NCI-H226 (cell line): ENCODE measurements around the gene AFMID.

ENCODE experiments used
- DNase-seq: peaks from one replicate; pipeline ENCODE4 v3.0.0-alpha.2; 2015

The AFMID gene

DNA sequence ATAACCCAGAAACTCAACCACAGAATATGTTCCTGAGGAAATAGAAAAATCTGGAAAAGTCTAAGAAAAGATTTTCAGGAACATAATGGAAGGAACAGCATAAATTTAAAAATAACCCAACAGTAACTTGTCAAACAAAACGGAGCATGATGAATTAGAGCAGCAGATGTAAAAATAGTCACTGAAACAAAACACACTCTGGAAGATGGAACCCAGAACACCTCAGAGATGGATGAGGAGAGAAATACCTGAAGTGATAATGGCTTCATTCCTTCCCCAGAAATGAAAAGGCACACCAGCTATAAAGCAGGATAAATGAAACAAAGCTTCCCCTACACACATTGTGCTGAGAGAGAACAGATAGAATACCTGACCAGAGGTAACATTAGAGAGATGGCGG, 6.7 kb upstream of the AFMID start:
- DNase-seq = no peak

DNA sequence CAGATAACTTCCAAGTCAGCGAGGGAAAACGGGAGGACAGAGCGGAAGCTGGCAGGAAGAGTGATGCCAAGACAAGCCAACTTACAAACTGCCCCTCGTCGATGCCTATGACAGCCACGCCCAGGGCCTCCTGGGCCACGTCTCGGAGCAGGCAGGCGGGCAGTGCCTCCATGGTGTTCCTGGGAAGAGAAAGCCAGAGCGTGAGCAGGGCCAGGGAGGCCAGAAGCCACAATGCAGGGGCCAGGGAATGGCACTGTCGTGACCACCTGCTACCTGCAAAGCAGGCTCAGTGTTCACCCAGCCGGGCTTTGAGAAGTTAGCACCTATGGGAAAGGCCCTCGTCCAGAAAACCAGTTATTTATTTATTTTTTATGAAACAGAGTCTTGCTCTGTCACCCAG, 4.7 kb upstream of the AFMID start:
- no peak for DNase-seq

DNA sequence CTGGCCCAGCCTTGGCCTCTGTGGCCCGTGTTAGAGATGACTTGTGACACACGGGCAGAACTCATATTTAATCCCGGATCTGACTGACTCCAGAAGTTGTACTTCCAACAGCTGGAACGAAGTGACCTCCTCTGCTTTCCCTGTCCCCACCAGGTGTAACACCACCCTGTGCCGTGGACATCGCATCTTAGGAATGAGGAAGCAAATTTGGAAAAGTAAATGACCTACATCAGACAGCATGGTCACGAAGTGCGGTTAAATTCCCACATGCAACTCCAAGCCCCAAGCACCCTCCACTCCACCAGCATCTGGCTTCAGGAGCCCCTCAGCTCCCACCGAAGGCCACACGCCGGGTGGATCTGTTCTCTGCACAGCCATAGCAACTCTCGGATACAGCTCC, 3.2 kb upstream of the AFMID start:
- DNase-seq = no peak

DNA sequence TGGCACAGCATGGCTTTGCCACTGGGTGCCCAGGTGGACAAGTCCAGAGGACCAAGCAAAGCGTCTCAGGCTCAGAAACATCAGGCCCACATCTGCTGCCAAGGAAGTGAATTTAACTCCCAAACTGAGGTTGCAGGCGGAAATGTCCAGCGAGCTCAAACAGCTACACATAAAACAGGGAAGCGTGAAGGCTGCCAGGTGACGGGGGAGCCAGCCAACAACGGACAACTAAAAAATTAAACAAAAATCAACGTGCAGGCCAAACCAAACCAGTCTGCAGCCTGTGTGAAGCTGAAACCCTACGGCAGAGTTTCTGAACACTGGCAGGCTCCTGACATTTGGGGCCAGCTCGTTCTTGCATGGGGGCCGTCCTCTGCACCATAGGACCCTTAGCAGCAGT, 2.8 kb upstream of the AFMID start:
- no peak for DNase-seq

DNA sequence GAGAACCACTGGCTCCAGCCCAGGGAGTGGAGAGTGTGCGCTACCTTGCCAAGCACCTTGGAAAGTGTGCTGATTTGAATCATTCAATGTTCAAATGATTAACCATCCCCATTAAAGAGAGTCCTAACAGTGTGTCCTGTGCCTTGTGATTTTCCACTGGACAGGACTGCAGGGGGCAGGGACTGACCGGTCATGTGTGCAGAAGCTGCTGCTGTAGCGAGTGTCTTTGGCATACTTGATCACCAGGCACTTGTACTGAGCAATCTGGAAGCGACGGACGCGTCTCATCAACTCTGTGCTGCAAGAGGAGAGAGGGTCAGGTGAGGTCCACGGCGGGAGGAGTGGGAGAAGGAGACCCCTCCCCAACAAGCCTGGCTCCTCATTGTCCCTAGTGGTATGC, 2.3 kb upstream of the AFMID start:
- DNase-seq = no peak

DNA sequence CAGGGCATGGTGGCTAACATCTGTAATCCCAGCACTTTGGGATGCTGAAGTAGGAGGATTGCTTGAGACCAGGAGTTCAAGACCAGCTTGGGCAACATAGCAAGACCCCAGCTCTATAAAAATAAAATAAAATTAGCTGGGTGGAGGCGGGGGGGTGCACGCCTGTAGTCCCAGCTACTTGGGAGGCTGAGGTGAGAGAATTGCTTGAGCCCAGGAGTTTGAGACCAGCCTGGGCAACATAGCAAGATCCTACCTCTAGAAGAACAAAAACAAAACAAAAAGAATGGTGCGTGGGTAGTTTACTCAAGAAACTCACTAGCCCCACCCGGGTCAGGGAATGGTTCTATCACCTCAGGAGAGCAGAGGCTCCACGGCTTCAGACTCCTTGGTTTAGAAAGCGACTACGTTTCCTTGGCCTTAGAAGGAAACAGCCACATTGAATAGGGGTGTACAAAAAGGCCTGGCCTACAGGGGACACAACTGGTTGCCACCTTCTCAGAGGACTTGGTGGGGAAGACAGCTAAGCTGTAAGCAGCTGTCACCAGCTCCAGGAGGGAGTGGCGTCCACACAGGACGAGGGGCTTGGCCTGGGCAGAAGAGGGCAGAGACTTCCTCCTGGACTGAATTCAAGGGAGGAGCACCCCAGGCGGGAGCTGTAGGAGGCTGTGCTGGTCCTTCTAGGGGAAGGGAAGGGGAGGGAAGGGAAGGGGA, 1.0 kb upstream of the AFMID start:
- no peak for DNase-seq

DNA sequence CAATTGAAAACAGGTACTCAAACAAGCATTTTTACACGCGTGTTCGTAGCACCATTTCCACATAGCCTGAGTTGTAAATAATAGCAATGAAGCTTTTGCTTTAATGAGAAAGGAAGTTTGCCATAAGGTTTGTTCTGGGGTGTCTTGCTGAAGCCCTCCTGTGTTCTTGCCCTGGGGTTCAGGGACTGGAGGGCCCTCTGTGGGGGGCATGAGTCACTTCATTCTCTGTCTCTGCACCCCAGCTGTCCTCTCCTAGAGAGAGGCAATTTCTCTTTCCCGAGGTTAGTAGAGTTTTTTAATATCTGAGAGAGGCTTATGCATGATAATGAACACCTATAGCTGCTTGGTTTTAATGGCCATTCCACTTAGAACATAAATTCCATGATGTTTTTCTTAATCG, 9.6 kb downstream of the AFMID start:
- no peak for DNase-seq

DNA sequence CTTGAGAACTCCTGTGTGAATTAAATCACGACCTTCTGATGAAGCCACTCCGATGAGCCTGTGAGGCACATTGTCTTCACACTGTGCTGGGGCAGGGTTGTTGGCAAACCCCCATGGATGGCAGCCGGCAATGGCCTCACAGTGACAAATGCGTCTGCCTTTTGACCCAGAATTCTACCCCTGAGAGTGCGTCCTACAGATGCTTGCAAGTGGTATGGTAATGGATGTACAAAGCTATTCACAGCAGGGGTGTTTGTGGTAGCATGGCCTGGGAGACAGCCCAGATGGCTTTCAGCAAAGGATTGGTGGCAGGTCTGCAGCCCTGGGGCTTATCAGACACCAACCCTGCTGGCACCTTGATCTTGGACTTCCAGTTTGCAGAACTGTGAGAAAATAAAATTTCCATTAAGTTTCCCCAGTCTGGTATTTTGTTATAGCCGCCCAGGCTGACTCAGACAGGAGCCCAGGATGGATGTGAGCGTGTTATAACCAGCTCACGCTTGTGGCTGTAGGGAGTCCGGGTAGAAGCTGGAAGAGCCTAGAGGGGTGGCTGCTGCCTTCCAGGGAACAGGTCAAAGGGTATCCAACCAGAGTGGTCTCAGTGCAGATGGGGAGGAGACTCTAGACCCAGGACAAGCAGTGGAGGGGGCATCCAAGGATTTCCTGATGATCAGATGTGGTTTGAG, 10.1 kb downstream of the AFMID start:
- no peak for DNase-seq

DNA sequence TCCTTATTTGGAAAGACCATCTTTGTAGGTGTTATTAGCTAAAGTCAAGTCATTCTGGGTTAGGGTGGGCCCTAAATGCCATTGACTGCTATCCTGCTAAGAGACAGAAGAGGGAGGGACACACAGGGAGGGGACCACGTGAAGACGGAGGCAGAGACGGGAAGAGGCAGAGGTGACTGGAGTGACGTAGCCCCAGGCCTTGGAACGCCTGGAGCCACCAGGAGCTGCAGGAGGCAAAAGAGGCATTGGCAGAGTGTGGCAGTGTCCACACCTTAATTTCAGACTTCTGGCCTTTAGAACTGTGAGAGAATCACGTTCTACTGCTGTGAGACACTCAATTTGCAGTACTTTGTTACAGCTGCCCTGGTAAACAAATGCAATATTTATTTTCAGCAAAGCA, 13.3 kb downstream of the AFMID start:
- DNase-seq = no peak

DNA sequence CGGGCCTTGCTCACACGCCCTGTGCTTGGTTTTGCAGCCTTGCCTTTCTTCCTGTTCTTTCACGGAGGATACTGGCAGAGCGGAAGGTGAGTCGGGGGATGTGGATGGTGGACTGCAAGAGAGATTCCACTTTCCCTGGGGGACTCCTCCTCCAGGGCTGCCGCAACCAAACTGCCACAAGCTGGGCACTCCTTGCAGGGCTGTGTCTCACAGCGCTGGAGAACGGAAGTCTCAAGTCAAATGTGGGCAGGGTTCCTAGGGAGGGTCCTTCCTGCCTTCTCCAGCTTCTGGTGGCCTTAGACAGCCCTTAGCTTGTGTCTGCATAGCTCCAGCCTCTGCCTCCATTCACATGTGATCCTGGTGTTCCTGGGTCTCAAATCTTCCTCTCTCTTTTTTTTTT, 15.5 kb downstream of the AFMID start:
- DNase-seq = no peak

DNA sequence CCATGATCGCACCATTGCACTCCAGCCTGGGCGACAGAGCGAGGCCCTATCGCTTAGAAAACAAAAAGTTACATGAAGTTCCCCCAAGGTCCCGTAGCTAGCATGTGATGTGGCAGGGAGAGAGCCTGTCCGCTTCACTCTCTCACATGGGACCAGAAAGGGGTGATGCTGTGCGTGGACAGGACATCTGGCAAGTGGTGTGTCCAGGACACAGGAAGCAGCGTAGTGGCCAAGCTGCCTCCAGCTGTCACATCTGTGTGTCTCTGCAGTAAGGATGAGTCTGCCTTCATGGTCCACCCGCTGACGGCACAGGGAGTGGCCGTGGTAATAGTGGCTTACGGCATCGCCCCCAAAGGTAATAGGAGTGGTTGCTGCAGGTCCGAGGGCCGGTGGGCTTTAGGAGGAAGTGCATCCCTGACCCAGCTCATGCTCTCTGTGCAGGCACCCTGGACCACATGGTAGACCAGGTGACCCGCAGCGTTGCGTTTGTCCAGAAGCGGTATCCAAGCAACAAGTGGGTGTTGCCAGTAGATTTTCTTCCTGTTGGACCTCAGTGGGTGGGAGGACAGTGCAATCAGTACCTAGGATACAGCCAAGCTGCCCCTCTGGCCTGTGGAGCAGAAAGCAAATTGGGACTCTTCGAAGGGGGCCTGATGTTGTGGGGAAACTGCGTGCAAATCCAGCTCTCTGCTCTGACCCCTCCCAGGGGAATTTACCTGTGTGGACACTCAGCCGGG, 17.4 kb downstream of the AFMID start:
- DNase-seq = no peak

DNA sequence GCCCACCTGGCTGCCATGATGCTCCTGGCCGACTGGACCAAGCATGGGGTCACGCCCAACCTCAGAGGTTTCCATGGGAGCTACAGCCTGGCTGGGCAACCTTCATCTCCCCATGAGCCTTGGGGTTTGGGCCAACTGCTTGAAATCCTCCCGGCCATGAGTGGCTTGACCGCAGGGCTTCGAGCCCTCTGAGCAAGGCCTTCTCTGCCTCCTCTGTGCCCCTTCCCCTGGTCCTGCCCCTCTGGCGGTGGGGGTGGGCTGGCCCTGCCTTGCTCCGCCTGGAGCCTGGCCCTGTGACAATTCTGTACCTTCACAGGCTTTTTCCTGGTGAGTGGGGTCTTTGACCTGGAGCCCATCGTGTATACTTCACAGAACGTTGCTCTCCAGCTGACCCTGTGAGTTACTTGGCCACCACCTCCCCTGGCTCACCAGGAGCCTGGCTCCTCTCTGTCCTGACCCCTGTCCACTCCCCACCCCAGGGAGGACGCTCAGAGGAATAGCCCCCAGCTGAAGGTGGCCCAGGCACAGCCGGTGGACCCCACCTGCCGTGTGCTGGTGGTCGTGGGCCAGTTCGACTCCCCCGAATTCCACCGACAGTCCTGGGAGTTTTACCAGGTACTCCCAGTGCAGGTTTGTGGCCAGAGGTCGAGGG, 18.1 kb downstream of the AFMID start:
- DNase-seq = no peak

DNA sequence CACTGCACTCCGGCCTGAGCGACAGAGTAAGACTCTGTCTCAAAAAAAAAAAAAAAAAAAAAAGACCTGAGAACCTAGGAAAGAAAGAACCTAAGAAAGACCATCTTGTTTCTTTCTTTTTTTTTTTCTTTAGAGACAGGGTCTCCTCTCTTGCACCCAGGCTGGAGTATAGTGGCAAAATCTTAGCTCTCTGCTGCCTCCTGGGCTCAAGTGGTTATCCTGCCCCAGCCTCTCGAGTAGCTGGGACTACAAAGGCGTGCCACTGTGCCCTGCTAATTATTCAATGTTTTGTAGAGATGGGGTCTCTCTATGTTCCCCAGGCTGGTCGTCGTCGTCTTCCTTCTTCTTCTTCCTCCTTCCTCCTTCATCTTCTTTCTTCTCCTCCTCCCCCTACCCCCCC, 19.1 kb downstream of the AFMID start:
- DNase-seq = no peak

DNA sequence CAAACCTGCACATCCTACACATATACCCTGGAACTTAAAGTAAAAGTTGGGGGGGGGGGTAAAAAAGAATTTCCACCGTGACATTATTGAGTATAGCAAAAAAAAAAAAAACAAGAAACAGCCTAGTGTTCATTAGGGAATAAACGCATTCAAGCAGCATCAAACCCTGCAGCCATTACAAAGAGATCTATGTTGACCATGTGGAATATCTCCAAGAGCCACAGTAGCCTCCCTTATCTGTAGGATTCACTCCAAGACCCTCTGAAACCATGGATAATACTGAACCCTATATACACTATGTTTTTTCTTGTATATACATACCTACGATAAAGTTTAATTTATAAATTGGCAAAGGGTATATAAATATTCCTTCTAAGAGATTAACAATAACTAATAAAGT, 21.3 kb downstream of the AFMID start:
- no peak for DNase-seq

DNA sequence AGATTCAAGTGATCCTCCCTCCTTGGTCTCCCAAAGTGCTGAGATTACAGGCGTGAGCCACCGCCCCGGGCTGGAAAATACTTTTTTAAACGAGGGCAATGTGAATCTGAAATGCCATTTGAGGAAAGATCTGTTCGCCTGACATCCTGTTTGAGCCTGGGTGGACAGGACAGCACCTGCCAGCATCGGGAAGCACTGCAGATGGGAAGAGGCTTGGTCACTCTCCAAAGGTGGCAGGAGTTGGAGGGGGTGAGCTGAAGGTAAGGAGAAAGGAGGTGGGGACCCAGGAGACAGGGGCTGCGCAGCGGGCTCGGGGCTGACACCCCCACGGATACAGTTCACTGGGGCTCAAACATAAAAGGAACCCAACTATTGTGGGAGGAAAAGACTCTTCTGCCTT, 22.9 kb downstream of the AFMID start:
- DNase-seq = no peak

DNA sequence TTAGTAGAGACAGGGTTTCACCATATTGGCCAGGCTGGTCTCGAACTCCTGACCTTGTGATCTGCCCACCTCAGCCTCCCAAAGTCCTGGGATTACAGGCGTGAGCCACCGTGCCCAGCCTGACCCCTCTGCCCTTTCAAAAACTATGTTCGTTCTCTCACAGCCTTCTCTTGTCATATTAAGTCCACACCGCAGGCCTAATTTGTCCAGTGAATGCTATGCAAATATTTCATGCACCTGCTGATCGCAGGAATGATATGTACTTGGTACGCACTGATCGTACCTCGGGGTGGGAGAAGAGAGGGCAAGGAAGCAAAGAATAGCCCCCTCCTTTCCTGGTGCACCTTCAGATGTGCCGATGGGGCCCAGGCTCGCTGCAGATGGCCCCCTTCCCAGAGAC, 23.9 kb downstream of the AFMID start:
- DNase-seq = no peak

DNA sequence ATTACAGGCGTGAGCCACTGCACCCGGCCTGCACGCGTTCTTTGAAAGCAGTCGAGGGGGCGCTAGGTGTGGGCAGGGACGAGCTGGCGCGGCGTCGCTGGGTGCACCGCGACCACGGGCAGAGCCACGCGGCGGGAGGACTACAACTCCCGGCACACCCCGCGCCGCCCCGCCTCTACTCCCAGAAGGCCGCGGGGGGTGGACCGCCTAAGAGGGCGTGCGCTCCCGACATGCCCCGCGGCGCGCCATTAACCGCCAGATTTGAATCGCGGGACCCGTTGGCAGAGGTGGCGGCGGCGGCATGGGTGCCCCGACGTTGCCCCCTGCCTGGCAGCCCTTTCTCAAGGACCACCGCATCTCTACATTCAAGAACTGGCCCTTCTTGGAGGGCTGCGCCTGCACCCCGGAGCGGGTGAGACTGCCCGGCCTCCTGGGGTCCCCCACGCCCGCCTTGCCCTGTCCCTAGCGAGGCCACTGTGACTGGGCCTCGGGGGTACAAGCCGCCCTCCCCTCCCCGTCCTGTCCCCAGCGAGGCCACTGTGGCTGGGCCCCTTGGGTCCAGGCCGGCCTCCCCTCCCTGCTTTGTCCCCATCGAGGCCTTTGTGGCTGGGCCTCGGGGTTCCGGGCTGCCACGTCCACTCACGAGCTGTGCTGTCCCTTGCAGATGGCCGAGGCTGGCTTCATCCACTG, 27.0 kb downstream of the AFMID start, which contains the start of gene BIRC5:
Gene BIRC5 (plus strand): TSS at position 238 of the 690 bp plus-strand sequence. CDS start 64 bp downstream, at position 302.
- peak; percentile 81 for DNase-seq

DNA sequence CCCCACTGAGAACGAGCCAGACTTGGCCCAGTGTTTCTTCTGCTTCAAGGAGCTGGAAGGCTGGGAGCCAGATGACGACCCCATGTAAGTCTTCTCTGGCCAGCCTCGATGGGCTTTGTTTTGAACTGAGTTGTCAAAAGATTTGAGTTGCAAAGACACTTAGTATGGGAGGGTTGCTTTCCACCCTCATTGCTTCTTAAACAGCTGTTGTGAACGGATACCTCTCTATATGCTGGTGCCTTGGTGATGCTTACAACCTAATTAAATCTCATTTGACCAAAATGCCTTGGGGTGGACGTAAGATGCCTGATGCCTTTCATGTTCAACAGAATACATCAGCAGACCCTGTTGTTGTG, 27.5 kb downstream of the AFMID start:
- DNase-seq = no peak

DNA sequence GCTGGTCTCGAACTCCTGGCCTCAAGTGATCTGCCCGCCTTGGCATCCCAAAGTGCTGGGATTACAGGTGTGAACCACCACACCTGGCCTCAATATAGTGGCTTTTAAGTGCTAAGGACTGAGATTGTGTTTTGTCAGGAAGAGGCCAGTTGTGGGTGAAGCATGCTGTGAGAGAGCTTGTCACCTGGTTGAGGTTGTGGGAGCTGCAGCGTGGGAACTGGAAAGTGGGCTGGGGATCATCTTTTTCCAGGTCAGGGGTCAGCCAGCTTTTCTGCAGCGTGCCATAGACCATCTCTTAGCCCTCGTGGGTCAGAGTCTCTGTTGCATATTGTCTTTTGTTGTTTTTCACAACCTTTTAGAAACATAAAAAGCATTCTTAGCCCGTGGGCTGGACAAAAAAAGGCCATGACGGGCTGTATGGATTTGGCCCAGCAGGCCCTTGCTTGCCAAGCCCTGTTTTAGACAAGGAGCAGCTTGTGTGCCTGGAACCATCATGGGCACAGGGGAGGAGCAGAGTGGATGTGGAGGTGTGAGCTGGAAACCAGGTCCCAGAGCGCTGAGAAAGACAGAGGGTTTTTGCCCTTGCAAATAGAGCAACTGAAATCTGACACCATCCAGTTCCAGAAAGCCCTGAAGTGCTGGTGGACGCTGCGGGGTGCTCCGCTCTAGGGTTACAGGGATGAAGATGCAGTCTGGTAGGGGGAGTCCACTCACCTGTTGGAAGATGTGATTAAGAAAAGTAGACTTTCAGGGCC, 32.4 kb downstream of the AFMID start:
- DNase-seq = no peak

DNA sequence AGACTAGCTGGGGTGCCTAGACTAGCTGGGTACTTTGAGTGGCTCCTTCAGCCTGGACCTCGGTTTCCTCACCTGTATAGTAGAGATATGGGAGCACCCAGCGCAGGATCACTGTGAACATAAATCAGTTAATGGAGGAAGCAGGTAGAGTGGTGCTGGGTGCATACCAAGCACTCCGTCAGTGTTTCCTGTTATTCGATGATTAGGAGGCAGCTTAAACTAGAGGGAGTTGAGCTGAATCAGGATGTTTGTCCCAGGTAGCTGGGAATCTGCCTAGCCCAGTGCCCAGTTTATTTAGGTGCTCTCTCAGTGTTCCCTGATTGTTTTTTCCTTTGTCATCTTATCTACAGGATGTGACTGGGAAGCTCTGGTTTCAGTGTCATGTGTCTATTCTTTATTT, 35.9 kb downstream of the AFMID start:
- DNase-seq = no peak

DNA sequence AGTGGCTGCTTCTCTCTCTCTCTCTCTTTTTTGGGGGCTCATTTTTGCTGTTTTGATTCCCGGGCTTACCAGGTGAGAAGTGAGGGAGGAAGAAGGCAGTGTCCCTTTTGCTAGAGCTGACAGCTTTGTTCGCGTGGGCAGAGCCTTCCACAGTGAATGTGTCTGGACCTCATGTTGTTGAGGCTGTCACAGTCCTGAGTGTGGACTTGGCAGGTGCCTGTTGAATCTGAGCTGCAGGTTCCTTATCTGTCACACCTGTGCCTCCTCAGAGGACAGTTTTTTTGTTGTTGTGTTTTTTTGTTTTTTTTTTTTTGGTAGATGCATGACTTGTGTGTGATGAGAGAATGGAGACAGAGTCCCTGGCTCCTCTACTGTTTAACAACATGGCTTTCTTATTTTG, 36.6 kb downstream of the AFMID start:
- DNase-seq = no peak
